HG02885 (cell line): ENCODE measurements around the gene NDUFS1.

Experiments
- ATAC-seq: cut with Tn5 transposase; IDR thresholded peaks from one replicate; pipeline ENCODE4 v1.9.1; 2021; ENCODE audit warnings: mild to moderate bottlenecking; ENCODE audit not compliant: unreplicated experiment, poor library complexity

NDUFS1 gene

GRCh38 chr2:206075113-206075512, 84.1 kb downstream of the NDUFS1 start:
- no peak for ATAC-seq

GRCh38 chr2:206071807-206072206, 87.4 kb downstream of the NDUFS1 start:
- no peak for ATAC-seq

- ATAC-seq, result no peak
These were observed 89.8 kb downstream of the NDUFS1 start for GRCh38 chr2:206069417-206069816.

GRCh38 chr2:206068207-206068606, 91.0 kb downstream of the NDUFS1 start:
- ATAC-seq, result no peak
